GM12873 (cell line): ENCODE results near the gene CD300LD.

Experiments used
- TF ChIP-seq, protein P1 (sequence below): IDR thresholded peaks from 2 replicates; pipeline ENCODE4 v1.5.1; 2012; ENCODE audit warnings: low read depth, mild to moderate bottlenecking, moderate library complexity, low read length, control low read depth; ENCODE audit not compliant: insufficient read depth; ENCODE audit errors: missing control alignments

Gene CD300LD

DNA sequence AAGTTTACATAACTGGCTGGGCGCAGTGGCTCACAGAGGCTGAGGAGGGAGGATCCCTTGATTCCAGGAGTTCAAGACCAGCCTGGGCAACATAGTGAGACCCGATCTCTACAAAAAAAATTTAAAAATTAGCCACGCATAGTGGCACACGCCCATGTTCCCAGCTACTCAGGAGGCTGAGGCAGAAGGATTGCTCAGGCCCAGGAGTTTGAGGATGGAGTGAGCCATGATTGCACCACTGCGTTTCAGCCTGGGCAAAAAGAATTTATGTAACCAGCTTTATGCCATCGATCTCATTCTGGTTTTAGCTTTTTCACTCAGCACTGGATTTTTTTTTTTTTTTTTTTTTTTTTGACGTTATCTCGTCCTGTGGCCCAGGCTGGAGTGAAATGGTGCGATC lies 40.5 kb upstream of the CD300LD start:
- TF ChIP-seq, protein P1, sequence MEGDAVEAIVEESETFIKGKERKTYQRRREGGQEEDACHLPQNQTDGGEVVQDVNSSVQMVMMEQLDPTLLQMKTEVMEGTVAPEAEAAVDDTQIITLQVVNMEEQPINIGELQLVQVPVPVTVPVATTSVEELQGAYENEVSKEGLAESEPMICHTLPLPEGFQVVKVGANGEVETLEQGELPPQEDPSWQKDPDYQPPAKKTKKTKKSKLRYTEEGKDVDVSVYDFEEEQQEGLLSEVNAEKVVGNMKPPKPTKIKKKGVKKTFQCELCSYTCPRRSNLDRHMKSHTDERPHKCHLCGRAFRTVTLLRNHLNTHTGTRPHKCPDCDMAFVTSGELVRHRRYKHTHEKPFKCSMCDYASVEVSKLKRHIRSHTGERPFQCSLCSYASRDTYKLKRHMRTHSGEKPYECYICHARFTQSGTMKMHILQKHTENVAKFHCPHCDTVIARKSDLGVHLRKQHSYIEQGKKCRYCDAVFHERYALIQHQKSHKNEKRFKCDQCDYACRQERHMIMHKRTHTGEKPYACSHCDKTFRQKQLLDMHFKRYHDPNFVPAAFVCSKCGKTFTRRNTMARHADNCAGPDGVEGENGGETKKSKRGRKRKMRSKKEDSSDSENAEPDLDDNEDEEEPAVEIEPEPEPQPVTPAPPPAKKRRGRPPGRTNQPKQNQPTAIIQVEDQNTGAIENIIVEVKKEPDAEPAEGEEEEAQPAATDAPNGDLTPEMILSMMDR, result no peak

DNA sequence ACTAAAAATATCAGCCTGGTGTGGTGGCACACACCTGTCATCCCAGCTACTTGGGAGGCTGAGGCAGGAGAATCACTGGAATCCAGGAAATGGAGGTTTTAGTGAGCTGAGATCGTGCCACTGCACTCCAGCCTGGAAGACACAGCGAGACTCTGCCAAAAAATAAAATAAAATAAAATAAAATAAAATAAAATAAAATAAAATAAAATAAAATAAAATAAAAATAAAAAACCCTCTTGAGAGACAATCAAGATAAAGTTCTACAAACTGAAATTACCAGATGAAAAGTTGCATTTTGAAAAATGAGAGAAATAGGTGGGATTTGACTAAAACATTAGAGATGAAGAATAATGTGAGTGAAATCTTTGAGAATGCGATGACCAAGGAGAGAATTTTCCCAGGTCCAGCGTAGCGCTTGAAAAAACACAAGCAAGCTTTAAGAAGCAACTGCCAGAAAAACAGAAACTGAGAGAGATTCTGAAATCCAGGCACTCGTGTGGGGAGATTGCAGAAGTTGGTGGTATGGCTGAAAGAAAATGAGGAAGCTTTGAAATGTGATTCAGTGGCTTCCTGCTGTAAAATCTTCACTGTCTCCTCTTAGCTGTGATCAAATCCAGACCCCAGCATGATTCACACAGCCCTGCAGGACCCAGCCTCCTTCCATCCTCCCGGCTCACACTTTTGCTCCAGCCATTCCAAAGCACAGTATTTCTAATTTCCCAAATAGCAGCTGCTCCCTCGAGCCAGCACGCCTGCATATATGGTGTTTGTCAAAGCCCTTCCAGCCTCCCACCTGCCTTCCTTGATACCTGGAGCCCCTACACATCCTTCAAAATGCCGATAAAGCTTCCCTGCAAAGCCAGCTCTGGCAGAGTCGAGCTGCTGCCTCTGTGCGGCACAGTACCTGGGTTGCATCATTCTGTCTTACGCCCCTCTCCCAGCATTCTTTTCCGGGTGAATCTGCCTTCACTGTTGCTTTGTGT lies 39.7 kb upstream of the CD300LD start:
- TF ChIP-seq, protein P1, result no peak

DNA sequence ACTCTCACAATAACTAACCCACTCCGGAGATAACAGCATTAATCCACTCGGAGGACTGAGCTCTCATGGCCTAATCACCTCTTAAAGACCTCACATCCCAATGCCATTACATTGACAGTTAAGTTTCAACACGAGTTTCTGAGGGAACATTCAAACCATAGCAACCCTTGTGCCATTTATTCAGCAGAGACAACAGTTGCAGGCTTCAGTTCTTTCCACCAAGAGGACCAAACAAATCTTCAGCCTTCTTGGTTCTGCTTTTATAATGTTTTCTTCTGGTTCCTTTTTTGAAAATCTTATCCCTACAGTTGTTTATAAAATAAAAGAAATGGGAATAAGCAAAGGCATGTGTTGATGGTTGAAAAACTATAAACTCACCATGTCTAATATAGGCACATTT lies 33.6 kb upstream of the CD300LD start:
- TF ChIP-seq, protein P1, result no peak

DNA sequence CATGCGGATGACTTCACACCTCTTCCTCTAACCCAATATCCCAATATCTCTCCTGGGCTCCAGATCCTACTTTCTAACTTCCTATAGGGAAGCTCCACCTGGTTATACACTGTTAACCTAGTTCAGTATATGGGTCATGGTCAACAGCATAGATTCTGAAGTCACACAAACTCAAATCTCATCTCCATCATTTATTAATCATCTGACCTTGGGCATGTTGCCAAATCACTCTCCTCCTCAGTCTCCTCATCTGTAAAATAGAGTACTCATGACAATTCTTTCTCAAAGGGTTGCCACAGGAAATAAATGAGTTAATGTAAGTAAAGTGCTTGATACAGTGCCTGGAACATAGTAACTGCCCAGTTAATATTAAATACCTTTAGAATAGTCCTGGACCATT lies 32.0 kb upstream of the CD300LD start:
- TF ChIP-seq, protein P1, result no peak

DNA sequence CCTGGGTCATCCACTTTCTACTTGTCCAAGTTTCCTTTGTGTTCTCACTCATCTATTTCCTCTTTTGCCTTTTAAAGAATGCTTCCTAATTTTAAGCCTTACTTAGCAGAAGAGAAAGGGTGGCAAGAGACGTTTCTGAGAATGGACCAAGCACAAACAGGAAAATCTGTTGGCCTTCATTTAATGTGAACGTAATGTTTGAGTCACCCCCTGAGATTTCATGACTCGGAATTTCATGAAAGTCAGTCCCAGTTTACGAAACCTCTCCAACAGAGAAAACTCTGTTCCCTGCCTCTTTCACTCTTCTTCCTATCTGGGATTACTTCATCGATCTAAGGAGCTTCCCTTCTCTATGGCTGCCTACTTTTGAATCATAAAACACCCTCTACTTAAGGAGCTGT lies 31.6 kb upstream of the CD300LD start, which contains the start of gene CD300E:
Gene CD300E (minus strand): TSS at position 46 of the 401 bp plus-strand sequence. CDS start 117 bp downstream, outside the sequence.
- TF ChIP-seq, protein P1, result no peak

DNA sequence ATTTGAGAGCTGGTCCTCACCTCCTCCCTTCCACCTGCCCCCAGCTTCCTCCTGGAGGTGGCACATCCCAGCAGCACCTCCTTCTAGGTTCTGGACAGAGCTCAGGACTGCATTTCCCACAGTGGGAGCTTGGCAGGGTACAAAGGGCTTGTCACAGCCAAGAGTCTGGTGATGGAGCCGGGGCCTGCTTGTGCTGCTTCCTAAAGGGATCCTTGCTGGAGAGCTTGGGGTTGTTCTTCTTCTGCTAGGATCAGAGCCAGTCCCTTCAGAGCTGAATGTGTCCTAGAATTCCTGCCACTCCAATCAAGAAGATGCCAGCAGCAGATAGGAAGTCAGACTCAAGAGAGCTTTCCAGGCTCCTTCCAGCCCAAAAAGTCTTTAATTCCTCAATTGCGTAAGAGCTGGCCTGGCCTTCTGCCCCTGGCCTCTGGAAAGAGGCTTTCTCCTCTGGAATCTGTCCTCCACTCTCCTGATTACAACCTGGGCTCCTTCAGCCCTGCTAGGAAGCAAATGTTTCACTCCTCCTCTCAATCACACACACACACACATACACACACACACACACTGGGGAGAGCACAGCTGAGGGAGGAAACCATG lies 27.1 kb upstream of the CD300LD start:
- TF ChIP-seq, protein P1, result no peak

DNA sequence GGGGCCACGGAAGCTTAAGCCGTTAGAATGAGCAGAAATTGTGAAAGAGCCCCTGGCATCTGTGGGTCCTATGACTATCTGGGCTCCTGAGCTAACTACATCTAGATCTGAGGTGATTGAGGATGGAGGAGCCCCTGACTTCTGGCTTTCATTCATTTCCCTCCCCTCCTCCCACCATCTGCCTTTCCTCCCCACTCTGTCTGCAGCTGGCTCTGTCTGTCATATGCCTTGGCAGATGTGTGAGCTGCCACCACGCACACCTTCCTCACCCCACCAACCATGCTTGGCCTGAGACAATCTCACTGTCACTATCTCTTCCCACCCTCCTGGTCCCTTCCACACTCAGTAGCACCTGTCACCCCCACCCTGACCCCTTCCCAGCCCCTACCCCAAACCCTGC lies 26.4 kb upstream of the CD300LD start:
- TF ChIP-seq, protein P1, result no peak
